IMR-90 (cell line): ENCODE measurements around the gene TICAM2. TPM values are rescaled to one million over a fixed set of nuclear protein-coding genes. Genes with fewer than 3 reads are reported as not detected.

Experiments used
- ATAC-seq: fragments of 200-7000 bp; cut with Tn5 transposase; 2 replicates; pipeline ENCODE4 v1.9.1; 2020; ENCODE audit warnings: low read depth, mild to moderate bottlenecking, moderate library complexity
- BruUV-seq: library from RNA; stranded (reverse); fragments of 400-500 nt; replicated peaks from 2 replicates; lab custom pipeline; 2021; lab: Mats Ljungman, UMichigan
- CTCF ChIA-PET: fragments of 300-600 bp; formaldehyde crosslinking; extraction: SDS; loops from one replicate; lab custom pipeline; 2021; ENCODE audit warnings: antibody characterized with exemption; lab: Yijun Ruan, JAX
- POLR2A ChIA-PET: fragments of 300-600 bp; sonication (Branson Sonifier 250); formaldehyde crosslinking; loops from one replicate; lab custom pipeline; 2022; ENCODE audit warnings: antibody characterized with exemption; ENCODE audit not compliant: unreplicated experiment; lab: Charles Lee
- DNase-seq: peaks from one replicate; pipeline ENCODE4 v3.0.0; 2013
- H2AFZ ChIP-seq: replicated peaks from 2 replicates; pipeline ENCODE3; 2013; ENCODE audit warnings: low read length, mild to moderate bottlenecking; ENCODE audit not compliant: poor library complexity
- H2AK5ac ChIP-seq: 2 replicates; pipeline ENCODE4 v1.6.1; 2013; ENCODE audit warnings: low read depth, low read length, inconsistent platforms
- H2AK9ac ChIP-seq: replicated peaks from 2 replicates; pipeline ENCODE3; 2013; ENCODE audit warnings: mild to moderate bottlenecking, low read depth, low read length, moderate library complexity; ENCODE audit not compliant: poor library complexity
- H2BK120ac ChIP-seq: 2 replicates; pipeline ENCODE4 v1.6.1; 2013; ENCODE audit warnings: low read depth, low read length, inconsistent platforms
- H2BK15ac ChIP-seq: 3 replicates; pipeline ENCODE4 v1.6.1; 2013; ENCODE audit warnings: low read depth, low read length, inconsistent platforms
- H2BK20ac ChIP-seq: 2 replicates; pipeline ENCODE4 v1.6.1; 2013; ENCODE audit warnings: low read depth, mild to moderate bottlenecking, inconsistent platforms, low read length, moderate library complexity
- H2BK5ac ChIP-seq: 2 replicates; pipeline ENCODE4 v1.6.1; 2013; ENCODE audit warnings: mild to moderate bottlenecking, low read depth, low read length, inconsistent platforms; ENCODE audit not compliant: poor library complexity, severe bottlenecking
- H3K14ac ChIP-seq: replicated peaks from 2 replicates; pipeline ENCODE4 v1.6.1; 2013; ENCODE audit warnings: low read depth, low read length, inconsistent platforms
- H3K18ac ChIP-seq: 2 replicates; pipeline ENCODE4 v1.6.1; 2013; ENCODE audit warnings: low read depth, low read length, control low read depth
- H3K23ac ChIP-seq: 2 replicates; pipeline ENCODE4 v1.6.1; 2013; ENCODE audit warnings: low read depth, low read length, inconsistent platforms
- H3K27ac ChIP-seq: 2 replicates; pipeline ENCODE4 v1.5.1; 2013; ENCODE audit warnings: mild to moderate bottlenecking, control low read depth, low read length; ENCODE audit not compliant: insufficient read depth
- H3K27me3 ChIP-seq: 2 replicates; pipeline ENCODE4 v1.6.1; 2013; ENCODE audit warnings: low read length; ENCODE audit not compliant: control insufficient read depth, insufficient read depth
- H3K36me3 ChIP-seq: 2 replicates; pipeline ENCODE4 v1.6.1; 2013; ENCODE audit warnings: low read length, mixed read lengths; ENCODE audit not compliant: control insufficient read depth, insufficient read depth
- H3K4ac ChIP-seq: 2 replicates; pipeline ENCODE4 v1.6.1; 2013; ENCODE audit warnings: low read depth, low read length, inconsistent platforms
- H3K4me1 ChIP-seq: 2 replicates; pipeline ENCODE4 v1.6.1; 2013; ENCODE audit warnings: low read length, mixed read lengths; ENCODE audit not compliant: control insufficient read depth, insufficient read depth
- H3K4me2 ChIP-seq: 2 replicates; pipeline ENCODE4 v1.6.1; 2013; ENCODE audit warnings: low read depth, mild to moderate bottlenecking, control low read depth, low read length, moderate library complexity
- H3K4me3 ChIP-seq: 2 replicates; pipeline ENCODE4 v1.5.1; 2013; ENCODE audit warnings: low read depth, mild to moderate bottlenecking, control low read depth, low read length, moderate library complexity; ENCODE audit not compliant: insufficient read depth
- H3K56ac ChIP-seq: 2 replicates; pipeline ENCODE4 v1.6.1; 2013; ENCODE audit warnings: low read length, inconsistent platforms; ENCODE audit not compliant: insufficient read depth; ENCODE audit errors: extremely low read depth
- H3K79me1 ChIP-seq, 2 experiments: 2 replicates each; pipeline ENCODE4 v1.6.1; 2013; ENCODE audit warnings: low read length in 2 of 2, inconsistent platforms in 1 of 2, low read depth in 1 of 2
- H3K9ac ChIP-seq: 2 replicates; pipeline ENCODE4 v1.6.1; 2013; ENCODE audit warnings: low read depth, low read length, control low read depth
- H3K9me1 ChIP-seq: 2 replicates; pipeline ENCODE4 v1.6.1; 2013; ENCODE audit warnings: low read length, inconsistent platforms; ENCODE audit not compliant: insufficient read depth
- H3K9me3 ChIP-seq: 2 replicates; pipeline ENCODE4 v1.6.1; 2013; ENCODE audit warnings: low read length; ENCODE audit not compliant: control insufficient read depth, insufficient read depth
- H4K20me1 ChIP-seq: 2 replicates; pipeline ENCODE4 v1.6.1; 2013; ENCODE audit warnings: low read length, inconsistent platforms; ENCODE audit not compliant: insufficient read depth
- H4K5ac ChIP-seq: 2 replicates; pipeline ENCODE4 v1.6.1; 2013; ENCODE audit warnings: mild to moderate bottlenecking, low read depth, low read length, control low read depth
- H4K8ac ChIP-seq, 2 experiments: 2 replicates each; pipeline ENCODE4 v1.6.1; 2013; ENCODE audit warnings: low read depth in 2 of 2, low read length in 2 of 2, control low read depth in 1 of 2, inconsistent platforms in 1 of 2
- H4K91ac ChIP-seq: 2 replicates; pipeline ENCODE4 v1.6.1; 2013; ENCODE audit warnings: low read depth, low read length, inconsistent platforms; ENCODE audit not compliant: insufficient read depth
- BHLHE40 ChIP-seq: fragments of 150-350 bp; IDR thresholded peaks from 2 replicates; pipeline ENCODE4 v1.6.1; 2016; ENCODE audit warnings: mild to moderate bottlenecking, low read depth, low read length
- CHD1 ChIP-seq: IDR thresholded peaks from 2 replicates; pipeline ENCODE4 v1.6.1; 2012; ENCODE audit warnings: low read depth, low read length, improper control_type of control experiment
- FOS ChIP-seq: fragments of 150-350 bp; IDR thresholded peaks from 2 replicates; pipeline ENCODE4 v1.6.1; 2016; ENCODE audit warnings: low read depth, low read length
- MAZ ChIP-seq: IDR thresholded peaks from 2 replicates; pipeline ENCODE4 v1.6.1; 2012; ENCODE audit warnings: low read depth, mild to moderate bottlenecking, low read length, improper control_type of control experiment, moderate library complexity, borderline replicate concordance
- MXI1 ChIP-seq: IDR thresholded peaks from 2 replicates; pipeline ENCODE4 v1.6.1; 2012; ENCODE audit warnings: low read depth, mild to moderate bottlenecking, low read length, moderate library complexity, borderline replicate concordance
- NFE2L2 ChIP-seq: fragments of 150-350 bp; IDR thresholded peaks from 2 replicates; pipeline ENCODE4 v1.6.1; 2016; ENCODE audit warnings: low read depth, mild to moderate bottlenecking, low read length
- POLR2A ChIP-seq: IDR thresholded peaks from 2 replicates; pipeline ENCODE4 v1.6.1; 2012; ENCODE audit warnings: mild to moderate bottlenecking, low read depth, low read length
- RAD21 ChIP-seq: IDR thresholded peaks from 2 replicates; pipeline ENCODE4 v1.6.1; 2012; ENCODE audit warnings: low read length, improper control_type of control experiment
- RCOR1 ChIP-seq: IDR thresholded peaks from 2 replicates; pipeline ENCODE4 v1.6.1; 2012; ENCODE audit warnings: mild to moderate bottlenecking, low read length, improper control_type of control experiment; ENCODE audit not compliant: insufficient replicate concordance
- USF2 ChIP-seq: fragments of 150-350 bp; IDR thresholded peaks from 2 replicates; pipeline ENCODE4 v1.6.1; 2017; ENCODE audit warnings: mild to moderate bottlenecking, antibody characterized with exemption, low read length, low read depth
- WGBS, 2 experiments: methylation state at CpG; one replicate each; pipeline versions ENCODE4 v1.1.5 to v1.1.7; 2013; ENCODE audit warnings: missing lambda C conversion rate in 2 of 2; ENCODE audit not compliant: insufficient read length in 1 of 2; ENCODE audit errors: extremely low coverage in 2 of 2; 5-methylcytosine and 5-hydroxymethylcytosine counted together
- dilution Hi-C: fragments of 300-500 bp; cut with HindIII; formaldehyde crosslinking; loops from one replicate; pipeline ENCODE4 v1.14.3; 2018; ENCODE audit warnings: low sequenced_read_pairs; ENCODE audit not compliant: unreplicated experiment
- in situ Hi-C: fragments of 300-500 bp; cut with MboI; formaldehyde crosslinking; loops from 3 replicates; pipeline ENCODE4 v1.14.3; 2019; ENCODE audit warnings: low sequenced_read_pairs, inconsistent platforms, mixed read lengths
- intact Hi-C: fragments of 100-400 bp; cut with micrococcal nuclease; formaldehyde crosslinking; loops from 2 replicates; pipeline ENCODE4 v1.10.0; 2022
- polyA plus RNA-seq, 3 experiments: library from polyadenylated mRNA; depleted of rRNA; stranded (reverse); fragments of >200 nt; gene quantifications; 2 replicates each; pipeline ENCODE4 v1.2.3, GENCODE V29; 2012; ENCODE audit warnings: low replicate concordance in 1 of 3
- total RNA-seq: library from RNA; depleted of rRNA; stranded (reverse); fragments of >200 nt; gene quantifications from 2 replicates; pipeline ENCODE4 v1.2.3, GENCODE V29; 2012

Gene TICAM2
- total and polyA plus RNA-seq, 2 of the 4 experiments (the other 2 are of a cell fraction), result 2.9 to 4.3 TPM

DNA sequence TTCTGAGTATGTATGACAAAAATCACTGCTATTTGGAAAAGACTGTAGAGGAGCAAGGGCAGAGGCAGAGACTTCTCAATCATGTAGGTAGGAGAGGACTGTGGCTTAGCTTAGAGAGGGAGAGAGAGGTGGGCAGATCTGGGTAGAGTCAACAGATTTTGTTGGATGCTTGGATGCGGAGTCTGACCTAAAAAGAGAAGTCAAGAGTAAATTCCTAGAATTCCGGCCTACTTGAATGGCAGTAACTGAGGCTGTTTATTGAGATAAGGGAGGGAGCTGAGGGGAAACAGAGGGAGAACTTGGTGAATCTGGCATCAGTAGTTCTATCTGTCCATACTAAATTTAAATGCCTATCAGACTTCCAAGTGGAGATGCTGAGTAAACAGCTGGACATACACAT is 2.4 kb downstream of the TICAM2 start:
- 83% methylated on average over 1 of the region's 2 CpGs; no CpG with 5 or more reads in 1 of the 2 experiments for WGBS, 2 experiments
- TF ChIP-seq RCOR1 (no peak), POLR2A (no peak), RAD21 (no peak), BHLHE40 (no peak), CHD1 (no peak), NFE2L2 (no peak), FOS (no peak), USF2 (no peak), MXI1 (no peak), MAZ (no peak)
- Histone ChIP-seq H2AFZ (no peak overlapping the region), H3K36me3 (no peaks in the 10 kb centered on the region), H3K4me1 (peaks cover 6% of the 10 kb centered on the region), H3K56ac (no peak overlapping the region), H3K18ac (no peak overlapping the region), H3K9me3 (no peaks in the 10 kb centered on the region), H4K91ac (no peak overlapping the region), H4K20me1 (peaks cover 6% of the 10 kb centered on the region; the same call in 1 of the 2 replicates), H3K14ac (no peak overlapping the region; the same call in 1 of the 2 replicates), H3K4me3 (no peak overlapping the region), H2BK20ac (no peak overlapping the region), H3K4me2 (peak overlapping the region; percentile 97), H3K27ac (no peak overlapping the region), H2BK15ac (no peak overlapping the region), H2BK5ac (peak overlapping the region; percentile 22), H2AK5ac (no peak overlapping the region), H3K27me3 (no peaks in the 10 kb centered on the region), H3K9ac (no peak overlapping the region; the same call in 1 of the 2 replicates), H4K5ac (no peak overlapping the region), H3K23ac (peak overlapping the region; percentile 33; the same call in 1 of the 2 replicates), H4K8ac (no peak overlapping the region), H3K79me1 (peaks cover 17 to 55% of the 10 kb centered on the region in 2 experiments), H2BK120ac (no peak overlapping the region), H3K9me1 (0 out of 2 replicates have a peak, but pooled peaks cover 2% of the 10 kb centered on the region), H3K4ac (0 out of 2 replicates have a peak overlapping the region, but pooled peaks have one; percentile 12), H2AK9ac (no peak overlapping the region)
- no TSS peak for BruUV-seq
- CTCF ChIA-PET, result interaction anchor here (0.6 to 1.1 kb wide), 2 partner anchors 23 to 80 kb away, joined by 3 to 4 read pairs; no protein-coding TSS in a partner anchor
- in situ Hi-C loops, result loop anchor here (25.0 kb wide), 1 partner anchor 1363 kb away; no protein-coding TSS in a partner anchor
- intact Hi-C loops, result no loop called here
- POLR2A ChIA-PET, result no interaction called here
- DNase-seq (no peak), ATAC-seq (0 out of 2 replicates have a peak, but pooled peaks have one; percentile 4)
- dilution Hi-C loops, result no loop called here
